Colonic mucosa (tissue), 4 donors: Measurements from ENCODE around the gene C1QC. TPM values are rescaled to one million over a fixed set of nuclear protein-coding genes. Genes with fewer than 3 reads are reported as not detected.

Experiments
- DNase-seq: peaks from one replicate; pipeline ENCODE4 v3.0.0-alpha.2; 2020
- H3K27ac ChIP-seq: fragments of 200-600 bp; one replicate; pipeline ENCODE4 v1.8.0; 2021
- H3K27me3 ChIP-seq: fragments of 200-600 bp; one replicate; pipeline ENCODE4 v1.8.0; 2021
- H3K36me3 ChIP-seq: fragments of 200-600 bp; one replicate; pipeline ENCODE4 v1.8.0; 2021
- H3K4me1 ChIP-seq: fragments of 200-600 bp; one replicate; pipeline ENCODE4 v1.8.0; 2021; ENCODE audit warnings: mild to moderate bottlenecking
- H3K4me3 ChIP-seq: fragments of 200-600 bp; one replicate; pipeline ENCODE4 v1.8.0; 2021
- H3K9ac ChIP-seq, 2 donors: one replicate each; pipeline ENCODE4 v1.7.0; 2013; ENCODE audit warnings: control low read depth in 2 of 2, low read depth in 2 of 2, low read length in 2 of 2
- H3K9me3 ChIP-seq: fragments of 200-600 bp; one replicate; pipeline ENCODE4 v1.8.0; 2021
- CTCF ChIP-seq: fragments of 200-600 bp; IDR thresholded peaks from one replicate; pipeline ENCODE4 v1.8.0; 2022; ENCODE audit warnings: antibody characterized with exemption, mild to moderate bottlenecking
- intact Hi-C: fragments of 100-400 bp; cut with DNase I; formaldehyde crosslinking; loops from one replicate; pipeline ENCODE4 v1.14.1; 2022
- total RNA-seq, 2 donors: library from RNA; stranded (reverse); fragmentation: NEBNext Ultra II Directional in 1 of 2; extraction: Animal tissue kit (Norgen Biotek cat#: 25700) in 1 of 2; gene quantifications; one replicate each; pipeline ENCODE4 v1.2.1, GENCODE V29; 2021
- donor health status: healthy.
- donor health status: DM: no; HTN: no; CAD: no.
- donor health status: DM: no; HTN: no; CAD: no.

The C1QC gene
- total RNA-seq, 2 donors from 2014 or later = 45.4 to 80.9 TPM

GRCh38 chr1:22646384-22646783, 3.0 kb downstream of the C1QC start:
- DNase-seq = no peak
- intact Hi-C loops = loop anchor here (10.0 kb wide), 1 partner anchor 512 kb away; no protein-coding TSS in a partner anchor
- Histone ChIP-seq H3K9me3 (no peaks in the 10 kb centered on the region), H3K9ac (no peak overlapping the region), H3K4me3 (no peak overlapping the region), H3K36me3 (no peaks in the 10 kb centered on the region), H3K4me1 (no peaks in the 10 kb centered on the region), H3K27ac (no peak overlapping the region), H3K27me3 (no peaks in the 10 kb centered on the region)
- TF ChIP-seq CTCF = no peak

- Histone ChIP-seq H3K36me3 (no peaks in the 10 kb centered on the region), H3K9me3 (no peaks in the 10 kb centered on the region), H3K4me1 (no peaks in the 10 kb centered on the region), H3K4me3 (no peak overlapping the region), H3K27me3 (no peaks in the 10 kb centered on the region), H3K9ac (no peak overlapping the region), H3K27ac (no peak overlapping the region)
- DNase-seq = no peak
- TF ChIP-seq CTCF = no peak
- intact Hi-C loops = no loop called here
Measured at GRCh38 chr1:22650089-22650693, 6.8 kb downstream of the C1QC start.

DNA sequence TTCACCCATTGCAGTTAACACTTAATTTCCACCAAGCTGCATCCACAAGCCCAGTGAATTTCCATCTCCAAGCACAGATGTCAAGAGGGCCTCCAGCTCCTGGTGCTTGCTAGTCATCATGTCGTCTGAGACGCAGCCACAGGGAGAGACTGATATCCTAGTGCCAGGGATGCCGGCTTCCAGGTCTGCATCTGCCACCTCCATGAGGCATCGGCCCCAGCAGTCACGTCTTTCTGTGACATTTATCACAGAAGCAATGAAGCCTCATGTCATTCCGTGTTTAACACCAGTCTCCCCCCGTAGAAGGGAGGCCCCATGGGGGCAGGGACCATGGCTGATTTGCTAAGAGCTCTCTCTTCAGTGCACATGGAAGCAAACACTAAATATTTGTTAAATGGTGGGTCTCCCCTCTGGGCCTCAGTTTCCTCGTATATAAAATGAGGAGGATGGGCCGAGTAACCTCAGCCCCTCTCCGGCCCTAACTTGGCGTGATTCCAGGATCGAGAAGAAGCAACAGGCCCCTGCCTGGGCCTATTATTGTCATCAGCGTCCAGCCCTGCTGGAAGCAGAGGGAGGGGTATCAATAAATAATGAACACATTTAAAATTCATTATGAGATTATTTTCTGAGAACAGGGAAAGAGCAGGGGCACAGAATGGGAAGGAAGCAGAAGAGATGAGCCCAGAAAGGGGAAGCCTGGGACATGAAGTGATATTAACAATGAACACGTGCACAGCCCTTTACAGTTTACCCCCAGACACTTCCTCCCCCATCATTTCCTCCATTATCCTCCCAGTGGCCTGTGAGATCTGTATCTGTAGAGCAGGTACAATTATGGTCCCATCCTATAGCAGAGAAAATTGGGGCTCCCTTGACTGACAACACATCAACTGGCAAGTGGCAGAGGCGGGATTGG, 8.8 kb downstream of the C1QC start:
- no peaks in the 10 kb centered on the region for H3K9me3 ChIP-seq
- TF ChIP-seq CTCF = no peak
- H3K36me3 ChIP-seq = no peaks in the 10 kb centered on the region
- H3K4me3 ChIP-seq = no peak overlapping the region
- intact Hi-C loops = no loop called here
- no peak overlapping the region for H3K9ac ChIP-seq
- no peak overlapping the region for H3K27ac ChIP-seq
- H3K4me1 ChIP-seq = no peaks in the 10 kb centered on the region
- no peaks in the 10 kb centered on the region for H3K27me3 ChIP-seq
- DNase-seq = no peak

DNA sequence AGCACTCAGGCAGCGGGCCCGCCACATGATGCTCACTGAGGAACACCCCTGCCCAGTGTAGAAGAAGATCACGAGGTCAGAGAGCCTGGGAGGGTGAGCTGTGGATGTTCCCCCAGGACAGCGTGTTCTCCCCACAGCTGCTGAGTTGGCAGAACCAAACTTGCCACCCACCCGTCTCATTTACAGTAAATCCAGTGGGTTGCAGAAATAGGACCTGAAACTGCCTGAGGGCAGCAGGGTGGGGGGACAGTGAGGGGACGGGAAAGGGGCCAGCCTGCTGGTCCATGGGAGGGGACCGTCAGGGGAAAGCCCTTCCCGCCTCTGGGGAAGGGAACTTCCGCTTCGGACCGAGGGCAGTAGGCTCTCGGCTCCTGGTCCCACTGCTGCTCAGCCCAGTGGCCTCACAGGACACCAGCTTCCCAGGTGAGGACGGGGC, 9.5 kb downstream of the C1QC start, which contains the start of gene C1QB:
Gene C1QB (plus strand): TSS at position 356 of the 436 bp plus-strand sequence. CDS start 6,227 bp downstream, outside the sequence.
- H3K4me1 ChIP-seq = no peaks in the 10 kb centered on the region
- H3K4me3 ChIP-seq = peak within 1 kb of the TSS; percentile 13
- TF ChIP-seq CTCF = no peak
- intact Hi-C loops = no loop called here
- H3K27me3 ChIP-seq = no peaks in the 10 kb centered on the region
- H3K27ac ChIP-seq = no peak within 1 kb of the TSS
- H3K9ac ChIP-seq = no peak within 1 kb of the TSS
- no peaks in the 10 kb centered on the region for H3K9me3 ChIP-seq
- no peaks in the 10 kb centered on the region for H3K36me3 ChIP-seq
- no peak for DNase-seq

GRCh38 chr1:22654692-22655091, 11.3 kb downstream of the C1QC start:
- intact Hi-C loops = no loop called here
- H3K27ac ChIP-seq = no peak overlapping the region

More at GRCh38 chr1:22654692-22655091, 11.3 kb downstream of the C1QC start:
- H3K9ac ChIP-seq = no peak overlapping the region
- H3K4me1 ChIP-seq = no peaks in the 10 kb centered on the region
- no peaks in the 10 kb centered on the region for H3K9me3 ChIP-seq
- no peak overlapping the region for H3K4me3 ChIP-seq
- no peaks in the 10 kb centered on the region for H3K27me3 ChIP-seq
- H3K36me3 ChIP-seq = no peaks in the 10 kb centered on the region
- DNase-seq = no peak
- no peak for TF ChIP-seq CTCF
